Astrocyte (in vitro differentiated cells and primary cell): ENCODE results near the gene IMMP2L. TPM values are rescaled to one million over a fixed set of nuclear protein-coding genes. Genes with fewer than 3 reads are reported as not detected.

Experiments
- DNase-seq: peaks from one replicate; pipeline ENCODE4 v3.0.0-alpha.2; 2010; ENCODE audit warnings: low read depth
- FAIRE-seq: peaks from 2 replicates; lab custom pipeline; 2011; peaks lifted over from hg19 to GRCh38; lab: Jason Lieb, UNC
- H2AFZ ChIP-seq: 2 replicates; pipeline ENCODE4 v1.6.0; 2012; ENCODE audit warnings: low read depth, low read length, inconsistent platforms
- H3K27ac ChIP-seq: 2 replicates; pipeline ENCODE4 v1.5.1; 2011; ENCODE audit warnings: low read depth, low read length, inconsistent platforms
- H3K27me3 ChIP-seq: 2 replicates; pipeline ENCODE4 v1.6.0; 2011; ENCODE audit warnings: low read length, inconsistent platforms; ENCODE audit not compliant: insufficient read depth
- H3K36me3 ChIP-seq: 2 replicates; pipeline ENCODE4 v1.5.1; 2011; ENCODE audit warnings: low read length, inconsistent platforms; ENCODE audit not compliant: insufficient read depth
- H3K4me1 ChIP-seq: 2 replicates; pipeline ENCODE4 v1.5.1; 2011; ENCODE audit warnings: low read length, inconsistent platforms; ENCODE audit not compliant: insufficient read depth
- H3K4me2 ChIP-seq: 2 replicates; pipeline ENCODE4 v1.6.0; 2012; ENCODE audit warnings: low read length, inconsistent platforms
- H3K4me3 ChIP-seq: 2 replicates; pipeline ENCODE4 v1.5.1; 2011; ENCODE audit warnings: low read depth, mild to moderate bottlenecking, low read length, inconsistent platforms; ENCODE audit not compliant: insufficient read depth
- H3K79me2 ChIP-seq: 2 replicates; pipeline ENCODE4 v1.6.0; 2012; ENCODE audit warnings: mild to moderate bottlenecking, low read length, inconsistent platforms; ENCODE audit not compliant: insufficient read depth
- H3K9ac ChIP-seq: 2 replicates; pipeline ENCODE4 v1.6.0; 2012; ENCODE audit warnings: mild to moderate bottlenecking, low read length, inconsistent platforms
- H3K9me3 ChIP-seq: 2 replicates; pipeline ENCODE4 v1.5.1; 2012; ENCODE audit warnings: low read depth, mild to moderate bottlenecking, low read length, inconsistent platforms; ENCODE audit not compliant: insufficient read depth
- H4K20me1 ChIP-seq: 2 replicates; pipeline ENCODE4 v1.6.0; 2012; ENCODE audit warnings: low read length, inconsistent platforms; ENCODE audit not compliant: insufficient read depth
- H3K27ac Mint-ChIP-seq: one replicate; pipeline ENCODE4 v1.8.0; 2021; ENCODE audit warnings: mild to moderate bottlenecking, mixed read lengths; ENCODE audit not compliant: unreplicated experiment
- H3K27me3 Mint-ChIP-seq: one replicate; pipeline ENCODE4 v1.8.0; 2021; ENCODE audit warnings: low read depth, mixed read lengths; ENCODE audit not compliant: unreplicated experiment
- H3K36me3 Mint-ChIP-seq: one replicate; pipeline ENCODE4 v1.8.0; 2021; ENCODE audit warnings: low read depth, mixed read lengths; ENCODE audit not compliant: unreplicated experiment
- H3K4me1 Mint-ChIP-seq: one replicate; pipeline ENCODE4 v1.8.0; 2021; ENCODE audit warnings: low read depth, mixed read lengths; ENCODE audit not compliant: unreplicated experiment
- H3K4me3 Mint-ChIP-seq: one replicate; pipeline ENCODE4 v1.8.0; 2021; ENCODE audit warnings: mild to moderate bottlenecking, moderate library complexity, mixed read lengths; ENCODE audit not compliant: unreplicated experiment
- H3K9me3 Mint-ChIP-seq: one replicate; pipeline ENCODE4 v1.8.0; 2021; ENCODE audit warnings: mild to moderate bottlenecking, mixed read lengths; ENCODE audit not compliant: unreplicated experiment
- EZH2 ChIP-seq: IDR thresholded peaks from 2 replicates; pipeline ENCODE4 v1.6.1; 2012; ENCODE audit warnings: mild to moderate bottlenecking, low read length, inconsistent platforms; ENCODE audit not compliant: insufficient read depth
- total RNA-seq: library from RNA; stranded (reverse); gene quantifications from 2 replicates; pipeline ENCODE4 v1.2.1, GENCODE V29; 2021
- TF ChIP-seq, protein P1 (sequence below): IDR thresholded peaks from 2 replicates; pipeline ENCODE4 v1.5.1; 2011; ENCODE audit warnings: low read depth, mild to moderate bottlenecking, inconsistent platforms, low read length, moderate library complexity; ENCODE audit not compliant: insufficient read depth

IMMP2L gene
- total RNA-seq, 1 donor from 2014 or later: 13.8 TPM

- Histone ChIP-seq H2AFZ (no peak overlapping the region), H3K4me2 (no peak overlapping the region), H3K79me2 (no peaks in the 10 kb centered on the region), H3K27me3 (no peaks in the 10 kb centered on the region), H3K27ac (no peak overlapping the region), H4K20me1 (no peaks in the 10 kb centered on the region), H3K4me3 (no peak overlapping the region), H3K9ac (no peak overlapping the region), H3K4me1 (no peaks in the 10 kb centered on the region), H3K9me3 (no peaks in the 10 kb centered on the region), H3K36me3 (no peaks in the 10 kb centered on the region)
- TF ChIP-seq, protein P1, sequence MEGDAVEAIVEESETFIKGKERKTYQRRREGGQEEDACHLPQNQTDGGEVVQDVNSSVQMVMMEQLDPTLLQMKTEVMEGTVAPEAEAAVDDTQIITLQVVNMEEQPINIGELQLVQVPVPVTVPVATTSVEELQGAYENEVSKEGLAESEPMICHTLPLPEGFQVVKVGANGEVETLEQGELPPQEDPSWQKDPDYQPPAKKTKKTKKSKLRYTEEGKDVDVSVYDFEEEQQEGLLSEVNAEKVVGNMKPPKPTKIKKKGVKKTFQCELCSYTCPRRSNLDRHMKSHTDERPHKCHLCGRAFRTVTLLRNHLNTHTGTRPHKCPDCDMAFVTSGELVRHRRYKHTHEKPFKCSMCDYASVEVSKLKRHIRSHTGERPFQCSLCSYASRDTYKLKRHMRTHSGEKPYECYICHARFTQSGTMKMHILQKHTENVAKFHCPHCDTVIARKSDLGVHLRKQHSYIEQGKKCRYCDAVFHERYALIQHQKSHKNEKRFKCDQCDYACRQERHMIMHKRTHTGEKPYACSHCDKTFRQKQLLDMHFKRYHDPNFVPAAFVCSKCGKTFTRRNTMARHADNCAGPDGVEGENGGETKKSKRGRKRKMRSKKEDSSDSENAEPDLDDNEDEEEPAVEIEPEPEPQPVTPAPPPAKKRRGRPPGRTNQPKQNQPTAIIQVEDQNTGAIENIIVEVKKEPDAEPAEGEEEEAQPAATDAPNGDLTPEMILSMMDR: no peak
- TF ChIP-seq EZH2: no peak
- Mint-ChIP-seq H3K27ac (no peak overlapping the region), H3K36me3 (no peaks in the 10 kb centered on the region), H3K27me3 (no peaks in the 10 kb centered on the region), H3K4me3 (no peak overlapping the region), H3K9me3 (no peaks in the 10 kb centered on the region), H3K4me1 (peaks cover 4% of the 10 kb centered on the region)
- FAIRE-seq: no peak
- no peak for DNase-seq
Observed at GRCh38 chr7:111042842-111043241, 519.5 kb downstream of the IMMP2L start.

DNA sequence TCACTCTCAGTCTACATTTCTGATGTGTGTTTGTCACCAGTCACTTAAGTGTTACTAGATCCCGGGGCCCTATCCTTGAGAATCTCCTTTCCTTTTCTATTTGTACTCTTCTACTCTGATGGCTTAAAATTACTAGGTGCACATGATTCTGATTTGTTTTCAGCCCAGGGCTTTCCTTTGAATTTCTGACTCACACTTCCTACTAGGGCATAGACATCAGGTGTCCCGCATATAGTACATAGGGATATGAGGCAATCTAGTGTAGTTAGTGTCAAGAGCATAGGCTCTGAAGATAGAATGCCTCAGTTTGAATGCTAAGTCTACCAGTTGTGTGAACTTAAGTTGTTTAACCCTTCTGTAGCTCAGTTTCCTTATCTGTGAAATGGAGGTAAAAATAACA lies 520.7 kb downstream of the IMMP2L start:
- no peaks in the 10 kb centered on the region for H3K9me3 Mint-ChIP-seq
- no peak overlapping the region for H3K4me3 Mint-ChIP-seq
- no peaks in the 10 kb centered on the region for H3K27me3 ChIP-seq
- no peak overlapping the region for H3K27ac ChIP-seq
- FAIRE-seq: no peak
- TF ChIP-seq, protein P1: no peak
- no peak for TF ChIP-seq EZH2
- H3K9me3 ChIP-seq: no peaks in the 10 kb centered on the region
- no peaks in the 10 kb centered on the region for H3K27me3 Mint-ChIP-seq
- H2AFZ ChIP-seq: no peak overlapping the region
- H3K36me3 Mint-ChIP-seq: no peaks in the 10 kb centered on the region
- H3K4me1 ChIP-seq: no peaks in the 10 kb centered on the region
- H3K4me3 ChIP-seq: no peak overlapping the region
- H3K79me2 ChIP-seq: no peaks in the 10 kb centered on the region
- no peak overlapping the region for H3K4me2 ChIP-seq
- H3K9ac ChIP-seq: no peak overlapping the region
- no peaks in the 10 kb centered on the region for H3K36me3 ChIP-seq
- H3K27ac Mint-ChIP-seq: no peak overlapping the region
- DNase-seq: no peak
- no peaks in the 10 kb centered on the region for H4K20me1 ChIP-seq
- peaks cover 4% of the 10 kb centered on the region for H3K4me1 Mint-ChIP-seq

GRCh38 chr7:111038185-111038584 lies 524.1 kb downstream of the IMMP2L start:
- H4K20me1 ChIP-seq: no peaks in the 10 kb centered on the region
- H3K9me3 ChIP-seq: no peaks in the 10 kb centered on the region
- no peak overlapping the region for H3K27ac Mint-ChIP-seq
- no peak overlapping the region for H3K4me2 ChIP-seq
- DNase-seq (no peak), FAIRE-seq (no peak)
- peaks cover 4% of the 10 kb centered on the region for H3K4me1 Mint-ChIP-seq
- no peaks in the 10 kb centered on the region for H3K4me1 ChIP-seq
- H3K9me3 Mint-ChIP-seq: no peaks in the 10 kb centered on the region
- H3K27me3 Mint-ChIP-seq: no peaks in the 10 kb centered on the region
- H3K36me3 Mint-ChIP-seq: no peaks in the 10 kb centered on the region
- no peaks in the 10 kb centered on the region for H3K27me3 ChIP-seq
- no peak overlapping the region for H3K4me3 Mint-ChIP-seq
- H3K27ac ChIP-seq: no peak overlapping the region
- no peak overlapping the region for H3K4me3 ChIP-seq
- H3K79me2 ChIP-seq: no peaks in the 10 kb centered on the region
- TF ChIP-seq EZH2: no peak
- TF ChIP-seq, protein P1: no peak
- H3K36me3 ChIP-seq: no peaks in the 10 kb centered on the region
- no peak overlapping the region for H2AFZ ChIP-seq
- H3K9ac ChIP-seq: no peak overlapping the region
